GM12878 (cell line): ENCODE measurements around the gene CPD. TPM values are rescaled to one million over a fixed set of nuclear protein-coding genes. Genes with fewer than 3 reads are reported as not detected.

Experiments
- ATAC-seq: fragments of 200-7000 bp; cut with Tn5 transposase; 3 replicates; pipeline ENCODE4 v1.9.1; 2020; ENCODE audit warnings: mild to moderate bottlenecking, moderate library complexity
- BruUV-seq: library from RNA; stranded (reverse); fragments of 400-500 nt; replicated peaks from 2 replicates; lab custom pipeline; 2021; lab: Mats Ljungman, UMichigan
- CTCF ChIA-PET: fragments of 300-600 bp; sonication (Branson Sonifier 250); formaldehyde crosslinking; extraction: SDS; loops from one replicate; lab custom pipeline; 2021; ENCODE audit warnings: inconsistent platforms; lab: Yijun Ruan, JAX
- POLR2A ChIA-PET: fragments of 350-600 bp; formaldehyde crosslinking; extraction: SDS; loops from one replicate; lab custom pipeline; 2021; ENCODE audit warnings: inconsistent platforms; lab: Charles Lee
- RAD21 ChIA-PET: fragments of 300-600 bp; sonication (Branson Sonifier 250); formaldehyde crosslinking; loops from one replicate; lab custom pipeline; 2023; ENCODE audit warnings: antibody characterized with exemption; ENCODE audit not compliant: unreplicated experiment; lab: Charles Lee
- SMC1A ChIA-PET: fragments of 300-600 bp; sonication (Branson Sonifier 250); formaldehyde crosslinking; loops from one replicate; lab custom pipeline; 2023; ENCODE audit not compliant: unreplicated experiment, uncharacterized antibody; lab: Charles Lee
- DNase-seq: peaks from one replicate; pipeline ENCODE4 v3.0.0-alpha.2; 2011; ENCODE audit warnings: low read depth, low spot score
- FAIRE-seq: peaks from 3 replicates; lab custom pipeline; 2011; peaks lifted over from hg19 to GRCh38; lab: Jason Lieb, UNC
- H2AFZ ChIP-seq: 2 replicates; pipeline ENCODE4 v1.6.0; 2011; ENCODE audit warnings: low read depth, low read length, control low read depth; ENCODE audit not compliant: control insufficient read depth
- H3K27ac ChIP-seq: 2 replicates; pipeline ENCODE4 v1.5.1; 2011; ENCODE audit warnings: control low read depth; ENCODE audit not compliant: control insufficient read depth, insufficient read depth
- H3K27me3 ChIP-seq, 2 experiments: replicated peaks in 1 of 2; 2 replicates each; pipeline versions ENCODE4 v1.6.0 to v1.6.1; 2011; ENCODE audit warnings: low read length in 1 of 2; ENCODE audit not compliant: control insufficient read depth in 2 of 2, insufficient read depth in 2 of 2
- H3K36me3 ChIP-seq, 2 experiments: 2 replicates each; pipeline ENCODE4 v1.5.1; 2011; ENCODE audit warnings: low read length in 1 of 2; ENCODE audit not compliant: control insufficient read depth in 2 of 2, insufficient read depth in 2 of 2
- H3K4me1 ChIP-seq: 2 replicates; pipeline ENCODE4 v1.6.1; 2011; ENCODE audit warnings: mild to moderate bottlenecking, low read length, moderate library complexity, mixed read lengths; ENCODE audit not compliant: control insufficient read depth, insufficient read depth
- H3K4me2 ChIP-seq: 2 replicates; pipeline ENCODE4 v1.6.0; 2011; ENCODE audit warnings: control low read depth; ENCODE audit not compliant: control insufficient read depth, insufficient read depth
- H3K4me3 ChIP-seq: fragments of 200-600 bp; sonication (generic); 2 replicates; pipeline ENCODE4 v1.5.1; 2016
- H3K79me2 ChIP-seq: 2 replicates; pipeline ENCODE4 v1.6.0; 2011; ENCODE audit warnings: low read length; ENCODE audit not compliant: control insufficient read depth, insufficient read depth
- H3K9ac ChIP-seq: 2 replicates; pipeline ENCODE4 v1.8.0; 2011; ENCODE audit warnings: low read length, control low read depth, mixed read lengths; ENCODE audit not compliant: control insufficient read depth, insufficient read depth
- H3K9me3 ChIP-seq: replicated peaks from 3 replicates; pipeline ENCODE4 v1.5.1; 2011; ENCODE audit warnings: mild to moderate bottlenecking, low read length; ENCODE audit not compliant: control insufficient read depth, insufficient read depth
- H4K20me1 ChIP-seq: 2 replicates; pipeline ENCODE4 v1.6.0; 2011; ENCODE audit not compliant: control insufficient read depth, insufficient read depth
- ASH2L ChIP-seq: fragments of 300-600, 200-600 bp; sonication (generic); IDR thresholded peaks from 2 replicates; pipeline ENCODE4 v1.6.1; 2017; ENCODE audit warnings: low read depth, mild to moderate bottlenecking, borderline replicate concordance
- BMI1 ChIP-seq: fragments of 450-650 bp; IDR thresholded peaks from 2 replicates; pipeline ENCODE4 v1.6.1; 2016; ENCODE audit warnings: mild to moderate bottlenecking, moderate library complexity, borderline replicate concordance
- E4F1 ChIP-seq: fragments of 450-650 bp; IDR thresholded peaks from 2 replicates; pipeline ENCODE4 v1.6.1; 2018; ENCODE audit warnings: borderline replicate concordance, mild to moderate bottlenecking; ENCODE audit not compliant: partially characterized antibody
- EED ChIP-seq: sonication (generic); IDR thresholded peaks from 2 replicates; pipeline ENCODE4 v1.6.1; 2016; ENCODE audit warnings: antibody characterized with exemption, low read depth
- EGR1 ChIP-seq, 2 experiments: IDR thresholded peaks; 1 replicate in 1 of 2; 2 replicates in 1 of 2; pipeline ENCODE4 v1.6.1; 2011 to 2012; ENCODE audit warnings: low read depth in 2 of 2, low read length in 2 of 2, borderline replicate concordance in 1 of 2, mild to moderate bottlenecking in 1 of 2, moderate library complexity in 1 of 2
- EZH2 ChIP-seq: IDR thresholded peaks from 2 replicates; pipeline ENCODE4 v1.6.1; 2012; ENCODE audit warnings: low read depth, mild to moderate bottlenecking, control low read depth, inconsistent platforms, low read length, borderline replicate concordance; ENCODE audit not compliant: control insufficient read depth
- FOS ChIP-seq: IDR thresholded peaks from 3 replicates; pipeline ENCODE4 v1.6.1; 2011; ENCODE audit warnings: borderline replicate concordance; ENCODE audit not compliant: insufficient read length; ENCODE audit errors: extremely low read depth
- MEF2B ChIP-seq: fragments of 450-650 bp; IDR thresholded peaks from 2 replicates; pipeline ENCODE4 v1.6.1; 2018; ENCODE audit warnings: mild to moderate bottlenecking, moderate library complexity; ENCODE audit not compliant: partially characterized antibody, poor library complexity, severe bottlenecking
- PML ChIP-seq: IDR thresholded peaks from 2 replicates; pipeline ENCODE4 v1.6.1; 2012; ENCODE audit warnings: low read length, inconsistent platforms
- POLR2AphosphoS5 ChIP-seq: IDR thresholded peaks from 2 replicates; pipeline ENCODE4 v1.6.1; 2011; ENCODE audit warnings: mild to moderate bottlenecking, low read length, inconsistent platforms
- WRNIP1 ChIP-seq: IDR thresholded peaks from 2 replicates; pipeline ENCODE4 v1.6.1; 2011; ENCODE audit warnings: low read depth, low read length, improper control_type of control experiment, borderline replicate concordance
- WGBS: methylation state at CpG from one replicate; pipeline ENCODE4 v1.1.6; 2016; ENCODE audit warnings: low lambda C conversion rate; ENCODE audit not compliant: insufficient replicate concordance, insufficient coverage; ENCODE audit errors: missing lambda C conversion rate; 5-methylcytosine and 5-hydroxymethylcytosine counted together
- in situ Hi-C: fragments of 300-500 bp; cut with MboI; formaldehyde crosslinking; loops from 9 replicates; pipeline ENCODE4 v1.14.3; 2018; ENCODE audit warnings: mixed read lengths
- intact Hi-C: fragments of 100-400 bp; cut with micrococcal nuclease; formaldehyde crosslinking; loops from one replicate; pipeline ENCODE4 v1.14.2; 2022; ENCODE audit not compliant: unreplicated experiment
- polyA plus RNA-seq, 11 experiments: library from polyadenylated mRNA; depleted of rRNA in 4 of 11; unstranded in 6 of 11; stranded (reverse) in 5 of 11; fragments of >200 nt; fragmentation: Nextera tagmentation in 4 of 11; fragmentation: Illumina TruSeq in 1 of 11; extraction: Ambion mirVana in 4 of 11; extraction: Trizol in 1 of 11; gene quantifications; 1 replicate in 1 of 11; 2 replicates in 10 of 11; pipeline versions ENCODE4 v1.2.1 to v1.2.3, GENCODE V29; 2011 to 2016; ENCODE audit warnings: inconsistent platforms in 2 of 11, missing spikeins in 2 of 11, low read depth in 1 of 11
- total RNA-seq, 4 experiments: library from RNA; depleted of rRNA in 3 of 4; stranded (reverse); fragments of >200 nt in 3 of 4; fragmentation: Illumina TruSeq in 1 of 4; extraction: Trizol in 1 of 4; gene quantifications; 2 replicates each; pipeline versions ENCODE4 v1.2.1 to v1.2.3, GENCODE V29; 2013 to 2021
- TF ChIP-seq, protein P1 (sequence below): fragments of 450-650 bp; IDR thresholded peaks from 2 replicates; pipeline ENCODE4 v1.6.1; 2017; ENCODE audit warnings: mild to moderate bottlenecking, low read depth, inconsistent platforms; ENCODE audit not compliant: poor library complexity, severe bottlenecking
- TF ChIP-seq, protein P2 (sequence below): fragments of 450-650 bp; IDR thresholded peaks from 2 replicates; pipeline ENCODE4 v1.6.1; 2017; ENCODE audit warnings: mild to moderate bottlenecking, moderate library complexity

The CPD gene
- total and polyA plus RNA-seq, 10 of the 15 experiments (the other 5 are each of a cell fraction or from before 2014, with no cell fraction given): 3.5 to 24.2 (median 15.7) TPM

- Histone ChIP-seq H3K9ac (no peak overlapping the region), H4K20me1 (no peaks in the 10 kb centered on the region), H3K36me3 (no peaks in the 10 kb centered on the region), H3K27me3 (no peaks in the 10 kb centered on the region), H3K27ac (no peak overlapping the region), H3K4me2 (no peak overlapping the region), H3K9me3 (peaks cover 6% of the 10 kb centered on the region; the same call in 2 of the 3 replicates), H2AFZ (no peak overlapping the region), H3K79me2 (no peaks in the 10 kb centered on the region), H3K4me3 (no peak overlapping the region), H3K4me1 (peaks cover 16% of the 10 kb centered on the region)
- no peak for ATAC-seq
- ChIA-PET SMC1A (interaction anchor here (0.9 to 1.4 kb wide), 3 partner anchors 11 to 21 kb away, joined by 3 to 8 read pairs (median 4); no protein-coding TSS in a partner anchor), CTCF (interaction anchor here (0.6 to 1.3 kb wide), 3 partner anchors 9 to 24 kb away, joined by 3 read pairs; partner anchors contain the start of gene CPD), RAD21 (interaction anchor here (1.0 kb wide), 1 partner anchor 21 kb away, joined by 3 read pairs; no protein-coding TSS in a partner anchor), POLR2A (no interaction called here)
- no peak for FAIRE-seq
- intact Hi-C loops: no loop called here
- no peak for DNase-seq
- in situ Hi-C loops: no loop called here
- WGBS: 82% methylated on average over 3 of the region's 3 CpGs
- BruUV-seq: no TSS peak
- TF ChIP-seq WRNIP1 (no peak), POLR2AphosphoS5 (no peak), ASH2L (no peak), MEF2B (no peak), BMI1 (no peak), EGR1 (IDR thresholded peaks at IDR 0.05; ENCODE audit: borderline replicate concordance in 1 of 2, low read depth in 2 of 2, low read length in 2 of 2) (no peak), FOS (no peak), EED (no peak), E4F1 (no peak), PML (no peak), EZH2 (no peak)
- TF ChIP-seq, protein P1, sequence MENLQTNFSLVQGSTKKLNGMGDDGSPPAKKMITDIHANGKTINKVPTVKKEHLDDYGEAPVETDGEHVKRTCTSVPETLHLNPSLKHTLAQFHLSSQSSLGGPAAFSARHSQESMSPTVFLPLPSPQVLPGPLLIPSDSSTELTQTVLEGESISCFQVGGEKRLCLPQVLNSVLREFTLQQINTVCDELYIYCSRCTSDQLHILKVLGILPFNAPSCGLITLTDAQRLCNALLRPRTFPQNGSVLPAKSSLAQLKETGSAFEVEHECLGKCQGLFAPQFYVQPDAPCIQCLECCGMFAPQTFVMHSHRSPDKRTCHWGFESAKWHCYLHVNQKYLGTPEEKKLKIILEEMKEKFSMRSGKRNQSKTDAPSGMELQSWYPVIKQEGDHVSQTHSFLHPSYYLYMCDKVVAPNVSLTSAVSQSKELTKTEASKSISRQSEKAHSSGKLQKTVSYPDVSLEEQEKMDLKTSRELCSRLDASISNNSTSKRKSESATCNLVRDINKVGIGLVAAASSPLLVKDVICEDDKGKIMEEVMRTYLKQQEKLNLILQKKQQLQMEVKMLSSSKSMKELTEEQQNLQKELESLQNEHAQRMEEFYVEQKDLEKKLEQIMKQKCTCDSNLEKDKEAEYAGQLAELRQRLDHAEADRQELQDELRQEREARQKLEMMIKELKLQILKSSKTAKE: no peak
- TF ChIP-seq, protein P2, sequence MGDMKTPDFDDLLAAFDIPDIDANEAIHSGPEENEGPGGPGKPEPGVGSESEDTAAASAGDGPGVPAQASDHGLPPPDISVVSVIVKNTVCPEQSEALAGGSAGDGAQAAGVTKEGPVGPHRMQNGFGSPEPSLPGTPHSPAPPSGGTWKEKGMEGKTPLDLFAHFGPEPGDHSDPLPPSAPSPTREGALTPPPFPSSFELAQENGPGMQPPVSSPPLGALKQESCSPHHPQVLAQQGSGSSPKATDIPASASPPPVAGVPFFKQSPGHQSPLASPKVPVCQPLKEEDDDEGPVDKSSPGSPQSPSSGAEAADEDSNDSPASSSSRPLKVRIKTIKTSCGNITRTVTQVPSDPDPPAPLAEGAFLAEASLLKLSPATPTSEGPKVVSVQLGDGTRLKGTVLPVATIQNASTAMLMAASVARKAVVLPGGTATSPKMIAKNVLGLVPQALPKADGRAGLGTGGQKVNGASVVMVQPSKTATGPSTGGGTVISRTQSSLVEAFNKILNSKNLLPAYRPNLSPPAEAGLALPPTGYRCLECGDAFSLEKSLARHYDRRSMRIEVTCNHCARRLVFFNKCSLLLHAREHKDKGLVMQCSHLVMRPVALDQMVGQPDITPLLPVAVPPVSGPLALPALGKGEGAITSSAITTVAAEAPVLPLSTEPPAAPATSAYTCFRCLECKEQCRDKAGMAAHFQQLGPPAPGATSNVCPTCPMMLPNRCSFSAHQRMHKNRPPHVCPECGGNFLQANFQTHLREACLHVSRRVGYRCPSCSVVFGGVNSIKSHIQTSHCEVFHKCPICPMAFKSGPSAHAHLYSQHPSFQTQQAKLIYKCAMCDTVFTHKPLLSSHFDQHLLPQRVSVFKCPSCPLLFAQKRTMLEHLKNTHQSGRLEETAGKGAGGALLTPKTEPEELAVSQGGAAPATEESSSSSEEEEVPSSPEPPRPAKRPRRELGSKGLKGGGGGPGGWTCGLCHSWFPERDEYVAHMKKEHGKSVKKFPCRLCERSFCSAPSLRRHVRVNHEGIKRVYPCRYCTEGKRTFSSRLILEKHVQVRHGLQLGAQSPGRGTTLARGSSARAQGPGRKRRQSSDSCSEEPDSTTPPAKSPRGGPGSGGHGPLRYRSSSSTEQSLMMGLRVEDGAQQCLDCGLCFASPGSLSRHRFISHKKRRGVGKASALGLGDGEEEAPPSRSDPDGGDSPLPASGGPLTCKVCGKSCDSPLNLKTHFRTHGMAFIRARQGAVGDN: no peak
These were observed 12.2 kb upstream of the CPD start for GRCh38 chr17:30366536-30366935.
